K562 (cell line): ENCODE results near the gene ARL14EPL. TPM values are rescaled to one million over a fixed set of nuclear protein-coding genes. Genes with fewer than 3 reads are reported as not detected.

Experiments
- BRD4 ChIP-seq: fragments of 200-600 bp; sonication (generic); IDR thresholded peaks from 2 replicates; pipeline ENCODE4 v1.6.1; 2017; ENCODE audit warnings: inconsistent platforms
- BRD9 ChIP-seq: fragments of 450-650 bp; IDR thresholded peaks from 2 replicates; pipeline ENCODE4 v1.6.1; 2018; ENCODE audit warnings: low read depth; ENCODE audit not compliant: partially characterized antibody
- CCAR2 ChIP-seq: fragments of 200-400 bp; formaldehyde crosslinking; IDR thresholded peaks from 2 replicates; pipeline ENCODE4 v1.6.1; 2017; ENCODE audit warnings: mild to moderate bottlenecking, low read depth, low read length
- ELF2 ChIP-seq: fragments of 250-450 bp; sonication (Bioruptor Pico); IDR thresholded peaks from 2 replicates; pipeline ENCODE4 v1.5.0; 2021; ENCODE audit warnings: mild to moderate bottlenecking
- FIP1L1 ChIP-seq: fragments of 200-400 bp; formaldehyde crosslinking; IDR thresholded peaks from 2 replicates; pipeline ENCODE4 v1.6.1; 2018; ENCODE audit warnings: mild to moderate bottlenecking, low read depth, low read length; ENCODE audit not compliant: poor library complexity, severe bottlenecking
- ILF3 ChIP-seq: fragments of 450-650 bp; IDR thresholded peaks from 2 replicates; pipeline ENCODE4 v1.6.1; 2018; ENCODE audit warnings: antibody characterized with exemption, mild to moderate bottlenecking, moderate library complexity, borderline replicate concordance
- NFIX ChIP-seq: fragments of 250-450 bp; sonication (Bioruptor Pico); IDR thresholded peaks from 2 replicates; pipeline ENCODE4 v1.4.0; 2020; ENCODE audit warnings: low read depth, mild to moderate bottlenecking, moderate library complexity
- PCBP2 ChIP-seq: fragments of 200-400 bp; formaldehyde crosslinking; IDR thresholded peaks from 2 replicates; pipeline ENCODE4 v1.6.1; 2018; ENCODE audit warnings: low read length, low read depth, mild to moderate bottlenecking, moderate library complexity; ENCODE audit not compliant: poor library complexity, severe bottlenecking
- POLR2H ChIP-seq: IDR thresholded peaks from 2 replicates; pipeline ENCODE4 v1.6.1; 2016; ENCODE audit warnings: missing genetic modification characterization, low read depth, mild to moderate bottlenecking, control low read depth, missing compliant biosample characterization, moderate library complexity
- SAP30 ChIP-seq: fragments of 200-600 bp; sonication (generic); IDR thresholded peaks from 2 replicates; pipeline ENCODE4 v1.6.1; 2012; ENCODE audit warnings: borderline replicate concordance, low read depth, mild to moderate bottlenecking, moderate library complexity, low read length, control low read depth, inconsistent platforms; ENCODE audit not compliant: insufficient read depth, poor library complexity, severe bottlenecking
- SMAD1 ChIP-seq: fragments of 150-350 bp; IDR thresholded peaks from 2 replicates; pipeline ENCODE4 v1.6.1; 2014; ENCODE audit warnings: low read length, low read depth; ENCODE audit not compliant: partially characterized antibody
- SNRNP70 ChIP-seq: fragments of 200-400 bp; formaldehyde crosslinking; optimal IDR thresholded peaks from 2 replicates; pipeline ENCODE3; 2017; ENCODE audit warnings: low read depth, low read length
- STAT5B ChIP-seq: fragments of 250-450 bp; sonication (Bioruptor Pico); IDR thresholded peaks from 2 replicates; pipeline ENCODE4 v1.8.0; 2021; ENCODE audit warnings: mild to moderate bottlenecking, inconsistent platforms
- TCF15 ChIP-seq: fragments of 250-450 bp; sonication (Bioruptor Pico); IDR thresholded peaks from 2 replicates; pipeline ENCODE4 v1.8.0; 2022; ENCODE audit warnings: moderate library complexity, mild to moderate bottlenecking, inconsistent platforms
- U2AF2 ChIP-seq: fragments of 200-400 bp; formaldehyde crosslinking; optimal IDR thresholded peaks from 2 replicates; pipeline ENCODE3; 2017; ENCODE audit warnings: low read depth, mild to moderate bottlenecking, low read length
- ZFPM2 ChIP-seq: fragments of 250-450 bp; sonication (Bioruptor Pico); IDR thresholded peaks from 2 replicates; pipeline ENCODE4 v1.5.1; 2022; ENCODE audit warnings: mild to moderate bottlenecking
- ZNF511 ChIP-seq: sonication (generic); formaldehyde crosslinking; IDR thresholded peaks from 2 replicates; pipeline ENCODE4 v1.8.0; 2022; ENCODE audit warnings: mild to moderate bottlenecking, missing genetic modification reagents
- ZNF644 ChIP-seq: fragments of 200-800 bp; sonication (Bioruptor generic); IDR thresholded peaks from 2 replicates; pipeline ENCODE4 v1.6.1; 2016; ENCODE audit warnings: low read depth, missing genetic modification characterization, missing compliant biosample characterization
- polyA plus RNA-seq, 8 experiments: library from polyadenylated mRNA; depleted of rRNA in 4 of 8; stranded (reverse) in 5 of 8; unstranded in 3 of 8; fragments of >200 nt; fragmentation: Nextera tagmentation in 2 of 8; fragmentation: Illumina TruSeq in 1 of 8; extraction: Ambion mirVana in 2 of 8; extraction: Trizol in 1 of 8; gene quantifications; 2 replicates each; pipeline versions ENCODE4 v1.2.1 to v1.2.3, GENCODE V29; 2011 to 2014; ENCODE audit warnings: inconsistent platforms in 1 of 8, missing spikeins in 1 of 8
- total RNA-seq, 7 experiments: library from RNA; depleted of rRNA in 6 of 7; stranded (reverse); fragments of >200 nt in 6 of 7; fragmentation: Illumina TruSeq in 2 of 7; extraction: Trizol in 2 of 7; gene quantifications; 2 replicates each; pipeline versions ENCODE4 v1.2.1 to v1.2.3, GENCODE V29; 2011 to 2021; ENCODE audit warnings: low replicate concordance in 1 of 7
- TF ChIP-seq, protein P1 (sequence below): fragments of 450-650 bp; formaldehyde crosslinking; IDR thresholded peaks from 2 replicates; pipeline ENCODE4 v1.4.0; 2020; ENCODE audit warnings: mild to moderate bottlenecking, moderate library complexity
- TF ChIP-seq, protein P2 (sequence below): conservative IDR thresholded peaks from 2 replicates; pipeline ENCODE4 v1.6.1; 2011; ENCODE audit warnings: low read depth, mild to moderate bottlenecking, low read length; ENCODE audit not compliant: control insufficient read depth
- TF ChIP-seq, protein P3 (sequence below): sonication (generic); formaldehyde crosslinking; IDR thresholded peaks from 2 replicates; pipeline ENCODE4 v1.8.1; 2023; ENCODE audit warnings: mild to moderate bottlenecking, missing genetic modification reagents

ARL14EPL gene
- total and polyA plus RNA-seq, 9 of the 15 experiments (the other 6 are each of a cell fraction or from before 2014, with no cell fraction given) = 0.06 to 0.14 (median 0.08) TPM; not detected in 5

GRCh38 chr5:116084871-116085715 is 52.8 kb downstream of the ARL14EPL start, which contains the start of gene COMMD10 (continued):
- TF ChIP-seq CCAR2 = no peak
- TF ChIP-seq ZNF511 (CRISPR knock-in tag) = peak; percentile 64; the same call in 1 of the 2 replicates
- no peak for TF ChIP-seq STAT5B
- TF ChIP-seq, protein P1, sequence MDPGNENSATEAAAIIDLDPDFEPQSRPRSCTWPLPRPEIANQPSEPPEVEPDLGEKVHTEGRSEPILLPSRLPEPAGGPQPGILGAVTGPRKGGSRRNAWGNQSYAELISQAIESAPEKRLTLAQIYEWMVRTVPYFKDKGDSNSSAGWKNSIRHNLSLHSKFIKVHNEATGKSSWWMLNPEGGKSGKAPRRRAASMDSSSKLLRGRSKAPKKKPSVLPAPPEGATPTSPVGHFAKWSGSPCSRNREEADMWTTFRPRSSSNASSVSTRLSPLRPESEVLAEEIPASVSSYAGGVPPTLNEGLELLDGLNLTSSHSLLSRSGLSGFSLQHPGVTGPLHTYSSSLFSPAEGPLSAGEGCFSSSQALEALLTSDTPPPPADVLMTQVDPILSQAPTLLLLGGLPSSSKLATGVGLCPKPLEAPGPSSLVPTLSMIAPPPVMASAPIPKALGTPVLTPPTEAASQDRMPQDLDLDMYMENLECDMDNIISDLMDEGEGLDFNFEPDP (CRISPR knock-in tag) = no peak
- TF ChIP-seq BRD9 = no peak
- no peak for TF ChIP-seq ELF2
- no peak for TF ChIP-seq SMAD1
- no peak for TF ChIP-seq PCBP2
- TF ChIP-seq BRD4 = 0 out of 2 replicates have a peak, but pooled peaks have one; percentile 45
- TF ChIP-seq, protein P2, sequence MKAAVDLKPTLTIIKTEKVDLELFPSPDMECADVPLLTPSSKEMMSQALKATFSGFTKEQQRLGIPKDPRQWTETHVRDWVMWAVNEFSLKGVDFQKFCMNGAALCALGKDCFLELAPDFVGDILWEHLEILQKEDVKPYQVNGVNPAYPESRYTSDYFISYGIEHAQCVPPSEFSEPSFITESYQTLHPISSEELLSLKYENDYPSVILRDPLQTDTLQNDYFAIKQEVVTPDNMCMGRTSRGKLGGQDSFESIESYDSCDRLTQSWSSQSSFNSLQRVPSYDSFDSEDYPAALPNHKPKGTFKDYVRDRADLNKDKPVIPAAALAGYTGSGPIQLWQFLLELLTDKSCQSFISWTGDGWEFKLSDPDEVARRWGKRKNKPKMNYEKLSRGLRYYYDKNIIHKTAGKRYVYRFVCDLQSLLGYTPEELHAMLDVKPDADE = peak; percentile 53
- TF ChIP-seq TCF15 (CRISPR knock-in tag) = no peak
- TF ChIP-seq ZFPM2 (CRISPR knock-in tag) = no peak
- no peak for TF ChIP-seq SNRNP70
- TF ChIP-seq SAP30 = peak; percentile 46
- TF ChIP-seq FIP1L1 = peak; percentile 71
- no peak for TF ChIP-seq U2AF2
- TF ChIP-seq ILF3 = no peak
- TF ChIP-seq POLR2H (tag) = peak; percentile 74
- TF ChIP-seq, protein P3, sequence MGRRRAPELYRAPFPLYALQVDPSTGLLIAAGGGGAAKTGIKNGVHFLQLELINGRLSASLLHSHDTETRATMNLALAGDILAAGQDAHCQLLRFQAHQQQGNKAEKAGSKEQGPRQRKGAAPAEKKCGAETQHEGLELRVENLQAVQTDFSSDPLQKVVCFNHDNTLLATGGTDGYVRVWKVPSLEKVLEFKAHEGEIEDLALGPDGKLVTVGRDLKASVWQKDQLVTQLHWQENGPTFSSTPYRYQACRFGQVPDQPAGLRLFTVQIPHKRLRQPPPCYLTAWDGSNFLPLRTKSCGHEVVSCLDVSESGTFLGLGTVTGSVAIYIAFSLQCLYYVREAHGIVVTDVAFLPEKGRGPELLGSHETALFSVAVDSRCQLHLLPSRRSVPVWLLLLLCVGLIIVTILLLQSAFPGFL (CRISPR knock-in tag) = no peak
- TF ChIP-seq NFIX (CRISPR knock-in tag) = no peak
- TF ChIP-seq ZNF644 (tag) = no peak
